SU-DHL-6 (cell line): Measurements from ENCODE around the gene CAPZA2.

Source experiments
- H2AFZ ChIP-seq: fragments of 200-600 bp; sonication (generic); 2 replicates; pipeline ENCODE4 v1.6.1; 2014; ENCODE audit warnings: low read depth, mild to moderate bottlenecking, moderate library complexity, mixed read lengths, antibody characterized with exemption, low read length; ENCODE audit not compliant: severe bottlenecking
- H3F3A ChIP-seq: fragments of 200-600 bp; shearing (Covaris generic); 2 replicates; pipeline ENCODE4 v1.6.0; 2016; ENCODE audit warnings: antibody characterized with exemption, mild to moderate bottlenecking; ENCODE audit not compliant: insufficient read depth
- H3K27ac ChIP-seq: fragments of 200-600 bp; sonication (generic); 2 replicates; pipeline ENCODE4 v1.5.1; 2016; ENCODE audit warnings: low read depth, mild to moderate bottlenecking, low read length, moderate library complexity, mixed read lengths
- H3K27me3 ChIP-seq: fragments of 200-600 bp; sonication (generic), shearing (Covaris generic); 2 replicates; pipeline ENCODE4 v1.6.0; 2014; ENCODE audit warnings: mild to moderate bottlenecking, low read length
- H3K36me3 ChIP-seq: fragments of 200-600 bp; sonication (generic); 2 replicates; pipeline ENCODE4 v1.6.1; 2014; ENCODE audit warnings: mild to moderate bottlenecking, low read length, mixed read lengths
- H3K4me2 ChIP-seq: fragments of 300-600, 200-600 bp; shearing (Covaris generic), sonication (generic); 2 replicates; pipeline ENCODE4 v1.6.0; 2014; ENCODE audit warnings: low read length, low read depth, mild to moderate bottlenecking; ENCODE audit not compliant: poor library complexity, severe bottlenecking
- H3K4me3 ChIP-seq: fragments of 200-600 bp; sonication (generic); 2 replicates; pipeline ENCODE4 v1.5.1; 2014; ENCODE audit warnings: antibody characterized with exemption, low read length, mild to moderate bottlenecking, mixed read lengths; ENCODE audit not compliant: insufficient read depth, poor library complexity, severe bottlenecking
- H3K79me2 ChIP-seq: fragments of 200-600 bp; sonication (generic); 2 replicates; pipeline ENCODE4 v1.6.1; 2014; ENCODE audit warnings: mild to moderate bottlenecking, low read length, moderate library complexity; ENCODE audit not compliant: insufficient read depth
- H3K9ac ChIP-seq: fragments of 200-600 bp; sonication (generic); 2 replicates; pipeline ENCODE4 v1.7.0; 2014; ENCODE audit warnings: mild to moderate bottlenecking, low read length
- H3K9me2 ChIP-seq: fragments of 200-600 bp; sonication (generic); replicated peaks from 2 replicates; pipeline ENCODE4 v1.6.1; 2014; ENCODE audit warnings: low read length; ENCODE audit not compliant: insufficient read depth
- H3K9me3 ChIP-seq: fragments of 200-600 bp; sonication (generic); 2 replicates; pipeline ENCODE4 v1.6.1; 2014; ENCODE audit warnings: low read length, mixed read lengths; ENCODE audit not compliant: insufficient read depth
- H4K20me1 ChIP-seq: fragments of 200-600 bp; sonication (generic); 2 replicates; pipeline ENCODE4 v1.6.1; 2014; ENCODE audit warnings: low read depth, mild to moderate bottlenecking, antibody characterized with exemption, low read length, moderate library complexity, mixed read lengths
- EZH2phosphoT487 ChIP-seq: fragments of 200-600 bp; sonication (generic), shearing (Covaris generic); conservative IDR thresholded peaks from 2 replicates; pipeline ENCODE4 v1.6.1; 2018; ENCODE audit warnings: mild to moderate bottlenecking, antibody characterized with exemption, low read length, moderate library complexity, mixed read lengths
- TF ChIP-seq, protein P1 (sequence below): fragments of 200-600 bp; sonication (generic); IDR thresholded peaks from one replicate; pipeline ENCODE4 v1.5.1; 2017; ENCODE audit warnings: antibody characterized with exemption, mild to moderate bottlenecking, low read length, moderate library complexity; ENCODE audit not compliant: insufficient read depth, poor library complexity, severe bottlenecking

CAPZA2 gene

DNA sequence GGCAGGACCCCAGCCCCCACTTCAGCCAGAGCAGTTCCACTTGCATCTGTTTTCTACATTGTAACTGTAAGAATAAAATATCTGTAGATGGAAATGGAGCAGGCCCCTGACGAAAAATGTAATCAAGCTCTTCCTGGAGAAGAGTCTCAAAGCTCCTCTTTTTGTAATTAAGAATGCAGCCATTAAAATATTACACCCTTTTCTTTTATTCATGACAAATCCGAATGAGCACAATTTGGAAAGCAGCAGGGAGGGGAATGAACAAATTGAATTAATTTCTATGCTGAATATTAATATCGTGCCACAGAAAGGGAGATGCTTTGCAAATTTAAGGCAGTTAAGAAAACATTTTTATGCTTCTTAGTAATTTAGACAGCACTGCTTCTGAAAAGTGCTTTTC, 24.8 kb upstream of the CAPZA2 start:
- TF ChIP-seq, protein P1, sequence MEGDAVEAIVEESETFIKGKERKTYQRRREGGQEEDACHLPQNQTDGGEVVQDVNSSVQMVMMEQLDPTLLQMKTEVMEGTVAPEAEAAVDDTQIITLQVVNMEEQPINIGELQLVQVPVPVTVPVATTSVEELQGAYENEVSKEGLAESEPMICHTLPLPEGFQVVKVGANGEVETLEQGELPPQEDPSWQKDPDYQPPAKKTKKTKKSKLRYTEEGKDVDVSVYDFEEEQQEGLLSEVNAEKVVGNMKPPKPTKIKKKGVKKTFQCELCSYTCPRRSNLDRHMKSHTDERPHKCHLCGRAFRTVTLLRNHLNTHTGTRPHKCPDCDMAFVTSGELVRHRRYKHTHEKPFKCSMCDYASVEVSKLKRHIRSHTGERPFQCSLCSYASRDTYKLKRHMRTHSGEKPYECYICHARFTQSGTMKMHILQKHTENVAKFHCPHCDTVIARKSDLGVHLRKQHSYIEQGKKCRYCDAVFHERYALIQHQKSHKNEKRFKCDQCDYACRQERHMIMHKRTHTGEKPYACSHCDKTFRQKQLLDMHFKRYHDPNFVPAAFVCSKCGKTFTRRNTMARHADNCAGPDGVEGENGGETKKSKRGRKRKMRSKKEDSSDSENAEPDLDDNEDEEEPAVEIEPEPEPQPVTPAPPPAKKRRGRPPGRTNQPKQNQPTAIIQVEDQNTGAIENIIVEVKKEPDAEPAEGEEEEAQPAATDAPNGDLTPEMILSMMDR, result no peak
- no peak for TF ChIP-seq EZH2phosphoT487
- Histone ChIP-seq H3K36me3 (no peaks in the 10 kb centered on the region), H3K4me2 (no peak overlapping the region)

DNA sequence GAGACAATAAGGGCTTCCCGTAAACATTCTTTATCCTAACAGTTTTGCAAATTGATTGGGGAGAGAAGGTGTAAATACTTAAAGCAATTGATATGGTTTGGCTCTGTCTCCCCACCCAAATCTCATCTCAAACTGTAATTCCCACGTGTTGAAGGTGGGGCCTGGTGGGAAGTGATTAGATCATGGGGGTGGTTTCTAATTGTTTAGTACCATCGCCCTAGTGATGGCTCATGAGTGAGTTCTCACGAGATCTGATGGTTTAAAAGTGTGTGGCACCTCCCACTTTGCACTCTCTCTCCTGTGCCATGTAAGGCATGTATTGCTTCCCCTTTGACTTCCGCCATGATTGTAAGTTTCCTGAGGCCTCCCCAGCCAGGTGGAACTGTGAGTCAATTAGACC, 22.1 kb upstream of the CAPZA2 start:
- H3K4me2 ChIP-seq, result no peak overlapping the region
- no peak overlapping the region for H3K9ac ChIP-seq
- no peak overlapping the region for H2AFZ ChIP-seq
- no peak overlapping the region for H3K27ac ChIP-seq
- H4K20me1 ChIP-seq, result no peaks in the 10 kb centered on the region
- H3K4me3 ChIP-seq, result no peak overlapping the region
- no peaks in the 10 kb centered on the region for H3F3A ChIP-seq
- TF ChIP-seq, protein P1, result no peak
- no peak for TF ChIP-seq EZH2phosphoT487
- no peaks in the 10 kb centered on the region for H3K9me2 ChIP-seq
- H3K9me3 ChIP-seq, result no peaks in the 10 kb centered on the region
- no peaks in the 10 kb centered on the region for H3K36me3 ChIP-seq
- no peaks in the 10 kb centered on the region for H3K27me3 ChIP-seq
- no peaks in the 10 kb centered on the region for H3K79me2 ChIP-seq

More for the DNA sequence above, 24.8 kb upstream of the CAPZA2 start:
- no peaks in the 10 kb centered on the region for H3K27me3 ChIP-seq
- H3K9me2 ChIP-seq, result no peaks in the 10 kb centered on the region
- no peaks in the 10 kb centered on the region for H3K9me3 ChIP-seq
- no peaks in the 10 kb centered on the region for H3F3A ChIP-seq
- H3K9ac ChIP-seq, result no peak overlapping the region
- H3K79me2 ChIP-seq, result no peaks in the 10 kb centered on the region
- H2AFZ ChIP-seq, result no peak overlapping the region
- H3K27ac ChIP-seq, result no peak overlapping the region
- H3K4me3 ChIP-seq, result no peak overlapping the region
- no peaks in the 10 kb centered on the region for H4K20me1 ChIP-seq

DNA sequence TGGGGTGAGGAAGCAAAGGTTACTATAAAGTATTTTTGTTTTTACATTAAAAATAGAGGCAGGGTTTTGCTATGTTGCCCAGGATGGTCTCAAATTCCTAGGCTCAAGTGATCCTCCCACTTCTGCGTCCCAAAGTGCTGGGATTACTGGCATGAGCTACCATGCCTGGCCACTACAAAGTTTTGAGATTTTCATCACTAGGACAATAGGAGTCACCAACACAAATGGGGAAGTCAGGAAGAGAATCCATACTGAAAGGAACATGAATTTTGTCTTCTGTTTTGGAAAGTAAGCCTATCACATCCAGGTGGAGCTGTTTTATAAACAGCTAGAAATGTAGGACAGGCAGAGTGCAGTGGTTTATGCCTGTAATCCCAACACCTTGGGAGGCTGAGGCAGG, 20.0 kb upstream of the CAPZA2 start:
- Histone ChIP-seq H3K4me3 (no peak overlapping the region), H3F3A (no peaks in the 10 kb centered on the region), H4K20me1 (no peaks in the 10 kb centered on the region), H3K9me2 (no peaks in the 10 kb centered on the region), H3K9ac (no peak overlapping the region), H3K79me2 (no peaks in the 10 kb centered on the region), H3K36me3 (no peaks in the 10 kb centered on the region), H3K27ac (no peak overlapping the region), H3K27me3 (no peaks in the 10 kb centered on the region), H3K4me2 (no peak overlapping the region), H2AFZ (no peak overlapping the region), H3K9me3 (no peaks in the 10 kb centered on the region)
- TF ChIP-seq EZH2phosphoT487, result no peak
- TF ChIP-seq, protein P1, result no peak

DNA sequence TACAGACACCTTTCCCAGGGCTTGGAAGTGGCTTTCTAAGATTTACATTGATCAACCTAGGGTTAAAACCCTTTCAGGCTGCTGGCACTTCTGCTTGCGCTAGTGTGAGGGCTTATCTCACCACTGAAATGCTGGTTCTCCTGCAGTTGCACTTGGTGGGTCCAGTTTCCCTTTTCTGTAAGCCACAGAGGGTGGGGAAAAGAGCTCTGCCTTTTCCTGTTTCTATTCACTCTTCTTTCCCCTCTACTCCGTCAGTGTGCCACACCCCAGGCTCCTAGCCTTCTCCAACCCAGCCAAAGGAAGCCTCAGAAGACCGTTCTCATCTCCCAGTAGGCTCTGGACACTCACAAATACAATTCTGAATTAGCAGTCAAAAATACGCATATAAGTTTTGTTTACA, 19.0 kb upstream of the CAPZA2 start:
- no peaks in the 10 kb centered on the region for H3K79me2 ChIP-seq
- H3K9me3 ChIP-seq, result no peaks in the 10 kb centered on the region
- peak overlapping the region; percentile 0 for H2AFZ ChIP-seq
- H4K20me1 ChIP-seq, result no peaks in the 10 kb centered on the region
- no peaks in the 10 kb centered on the region for H3F3A ChIP-seq
- no peak overlapping the region for H3K9ac ChIP-seq
- no peak overlapping the region for H3K4me2 ChIP-seq
- H3K9me2 ChIP-seq, result no peaks in the 10 kb centered on the region
- no peaks in the 10 kb centered on the region for H3K36me3 ChIP-seq
- no peaks in the 10 kb centered on the region for H3K27me3 ChIP-seq
- H3K27ac ChIP-seq, result no peak overlapping the region
- no peak overlapping the region for H3K4me3 ChIP-seq
- TF ChIP-seq, protein P1, result no peak
- TF ChIP-seq EZH2phosphoT487, result no peak
